ENCODE data around the gene TNFAIP3.
A peak's percentile ranks its signal among the peaks of the same experiment; 100 is the strongest.
"Not testable (repeated sequence)": the region's sequence is repeated elsewhere in the genome, so short reads cannot be mapped to it uniquely, and the experiment has no call there.

TNFAIP3 gene

GRCh38 chr6:137892271-137892708 lies 25.2 kb downstream of the TNFAIP3 start:
- peak; percentile 51 to 84 for DNase-seq (ENCODE audit: low read depth in 2 of 2)
- H3K4me3 ChIP-seq (replicated peaks in 1 of 2; ENCODE audit: low read depth in 2 of 2, low read length in 2 of 2) = no peak overlapping the region
- no peak for TF ChIP-seq CTCF (IDR thresholded peaks at IDR 0.05; ENCODE audit: low read depth, low read length)

- DNase-seq (ENCODE audit: low read depth in 2 of 2) = no peak
- no peak overlapping the region for H3K4me3 ChIP-seq (replicated peaks in 1 of 2; ENCODE audit: low read depth in 2 of 2, low read length in 2 of 2)
- TF ChIP-seq CTCF (IDR thresholded peaks at IDR 0.05; ENCODE audit: low read depth, low read length) = no peak
These were observed 26.1 kb downstream of the TNFAIP3 start for GRCh38 chr6:137893181-137893580.

GRCh38 chr6:137893726-137894125 lies 26.7 kb downstream of the TNFAIP3 start:
- DNase-seq (ENCODE audit: low read depth in 2 of 2) = peak in 1 of 2 donors; percentile 61
- H3K4me3 ChIP-seq (replicated peaks in 1 of 2; ENCODE audit: low read depth in 2 of 2, low read length in 2 of 2) = no peak overlapping the region
- no peak for TF ChIP-seq CTCF (IDR thresholded peaks at IDR 0.05; ENCODE audit: low read depth, low read length)

DNA sequence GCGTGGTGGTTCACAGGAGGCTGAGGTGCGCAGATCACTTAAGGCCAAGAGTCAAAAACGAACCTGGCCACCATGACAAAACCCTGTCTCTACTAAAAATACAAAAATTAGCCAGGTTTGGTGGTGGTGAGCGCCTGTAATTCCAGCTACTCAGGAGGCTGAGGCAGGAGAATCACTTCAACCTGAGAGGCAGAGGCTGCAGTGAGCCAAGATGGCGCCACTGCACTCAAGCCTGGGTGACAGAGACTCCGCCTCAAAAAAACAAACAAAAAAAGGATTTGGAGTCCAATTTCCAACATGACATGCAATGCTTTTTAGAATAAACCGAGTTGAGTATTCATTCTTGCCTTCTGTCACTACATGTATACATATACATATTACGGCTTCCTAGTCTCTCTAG lies 27.3 kb downstream of the TNFAIP3 start:
- H3K4me3 ChIP-seq (replicated peaks in 1 of 2; ENCODE audit: low read depth in 2 of 2, low read length in 2 of 2) = not testable (repeated sequence)
- peak in 1 of 2 donors; percentile 15 for DNase-seq (ENCODE audit: low read depth in 2 of 2)

DNA sequence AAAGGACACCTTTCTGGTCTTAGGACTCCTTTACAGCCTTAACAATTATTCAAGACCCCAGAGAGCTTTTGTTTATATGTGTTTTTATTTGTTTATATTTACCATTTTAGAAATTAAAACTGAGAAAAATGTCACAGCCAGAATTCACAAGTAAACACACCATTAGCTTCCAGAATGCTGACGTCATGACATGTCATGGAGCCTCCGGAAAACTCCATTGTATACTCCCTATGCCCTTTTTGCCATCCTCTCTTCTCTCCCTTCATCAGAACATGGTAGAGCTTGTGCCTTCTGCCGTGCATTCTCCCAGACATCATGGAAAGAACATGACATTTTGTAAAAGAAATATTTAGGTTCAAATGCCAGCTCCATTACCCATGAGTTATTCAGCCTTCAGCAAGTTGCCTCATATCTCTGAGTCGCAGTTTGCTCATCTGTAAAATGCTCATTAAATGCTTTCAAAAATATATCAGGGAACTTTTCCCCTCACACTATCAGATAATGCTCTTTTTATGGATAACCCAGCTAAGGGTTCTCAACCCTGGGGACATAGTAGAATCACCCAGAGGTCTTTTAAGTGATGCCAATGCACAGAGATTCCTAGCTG lies 27.8 kb downstream of the TNFAIP3 start:
- no peak overlapping the region for H3K4me3 ChIP-seq (replicated peaks in 1 of 2; ENCODE audit: low read depth in 2 of 2, low read length in 2 of 2)
- peak in 1 of 2 donors; percentile 79 for DNase-seq (ENCODE audit: low read depth in 2 of 2)
- no peak for TF ChIP-seq CTCF (IDR thresholded peaks at IDR 0.05; ENCODE audit: low read depth, low read length)

GRCh38 chr6:137896647-137897046 lies 29.6 kb downstream of the TNFAIP3 start:
- no peak for DNase-seq (ENCODE audit: low read depth in 2 of 2)
- no peak overlapping the region for H3K4me3 ChIP-seq (replicated peaks in 1 of 2; ENCODE audit: low read depth in 2 of 2, low read length in 2 of 2)
- TF ChIP-seq CTCF (IDR thresholded peaks at IDR 0.05; ENCODE audit: low read depth, low read length) = no peak

- DNase-seq (ENCODE audit: low read depth in 2 of 2) = no peak
- no peak overlapping the region for H3K4me3 ChIP-seq (replicated peaks in 1 of 2; ENCODE audit: low read depth in 2 of 2, low read length in 2 of 2)
- no peak for TF ChIP-seq CTCF (IDR thresholded peaks at IDR 0.05; ENCODE audit: low read depth, low read length)
These were observed 33.8 kb downstream of the TNFAIP3 start for GRCh38 chr6:137900815-137901214.
